Measurements from ENCODE around the gene DEPDC5.

GRCh38 chr22:31874821-31875220 lies 121.0 kb downstream of the DEPDC5 start:
- TF ChIP-seq CTCF (conservative IDR thresholded peaks at IDR 0.05; ENCODE audit: low read depth, low read length) (no peak), EZH2 (IDR thresholded peaks at IDR 0.05; ENCODE audit: borderline replicate concordance, low read depth, low read length, poor library complexity, severe bottlenecking) (no peak)

All from A673 (cell line).